ENCODE results near the gene ARHGAP45.

Gene ARHGAP45

DNA sequence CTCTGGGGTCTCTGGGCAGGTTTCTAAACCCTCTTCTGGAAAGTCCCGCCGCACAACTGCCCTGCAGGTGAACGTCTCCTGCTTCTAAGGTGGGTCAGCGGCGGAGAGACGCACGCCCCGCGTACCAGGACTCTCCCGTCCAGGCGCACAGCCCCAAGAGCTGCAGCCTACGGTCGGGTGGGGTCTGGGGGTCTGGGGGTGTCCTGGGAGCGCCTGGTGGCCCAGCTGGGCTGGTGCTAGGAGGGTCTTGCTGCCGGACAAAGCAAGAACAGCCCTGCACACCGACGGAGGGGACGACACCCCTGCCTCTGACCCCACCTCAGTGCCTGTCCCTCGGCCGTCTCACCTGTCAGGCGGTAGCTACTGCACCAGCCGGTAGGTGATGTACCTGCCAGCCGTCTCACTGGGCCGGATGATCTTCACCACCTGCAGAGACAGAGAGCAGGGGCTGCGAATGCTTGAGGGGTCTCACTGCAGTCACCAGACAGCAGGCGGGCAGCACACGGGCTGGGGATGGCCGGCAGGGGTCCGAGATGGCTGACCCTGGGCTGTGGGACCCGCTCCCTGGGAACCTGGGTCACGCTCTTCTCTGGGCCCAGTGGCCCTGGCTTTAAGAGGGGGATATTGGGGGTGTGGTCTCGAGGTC lies 22.3 kb downstream of the ARHGAP45 start:
- DNase-seq, result no peak

DNA sequence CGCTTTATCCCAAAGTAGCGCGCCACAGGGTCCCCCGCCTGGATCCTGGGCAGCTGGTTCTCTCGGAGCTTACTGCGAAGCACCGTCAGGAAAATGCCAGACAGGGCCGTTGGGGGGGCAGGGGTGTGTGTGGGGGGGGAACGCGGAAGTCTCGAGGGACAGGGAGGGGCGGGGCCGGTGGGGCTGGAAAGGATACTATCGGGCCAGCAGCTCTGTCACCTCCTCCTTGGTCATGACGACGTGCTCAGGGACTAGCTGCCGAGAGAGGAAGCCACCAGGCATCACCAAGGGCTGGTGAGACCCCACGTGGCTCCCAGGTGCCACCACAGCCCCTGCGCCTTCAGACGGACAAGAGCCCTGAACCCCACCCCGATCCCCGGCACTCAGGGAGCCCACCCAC lies 22.9 kb downstream of the ARHGAP45 start:
- no peak for DNase-seq

DNA sequence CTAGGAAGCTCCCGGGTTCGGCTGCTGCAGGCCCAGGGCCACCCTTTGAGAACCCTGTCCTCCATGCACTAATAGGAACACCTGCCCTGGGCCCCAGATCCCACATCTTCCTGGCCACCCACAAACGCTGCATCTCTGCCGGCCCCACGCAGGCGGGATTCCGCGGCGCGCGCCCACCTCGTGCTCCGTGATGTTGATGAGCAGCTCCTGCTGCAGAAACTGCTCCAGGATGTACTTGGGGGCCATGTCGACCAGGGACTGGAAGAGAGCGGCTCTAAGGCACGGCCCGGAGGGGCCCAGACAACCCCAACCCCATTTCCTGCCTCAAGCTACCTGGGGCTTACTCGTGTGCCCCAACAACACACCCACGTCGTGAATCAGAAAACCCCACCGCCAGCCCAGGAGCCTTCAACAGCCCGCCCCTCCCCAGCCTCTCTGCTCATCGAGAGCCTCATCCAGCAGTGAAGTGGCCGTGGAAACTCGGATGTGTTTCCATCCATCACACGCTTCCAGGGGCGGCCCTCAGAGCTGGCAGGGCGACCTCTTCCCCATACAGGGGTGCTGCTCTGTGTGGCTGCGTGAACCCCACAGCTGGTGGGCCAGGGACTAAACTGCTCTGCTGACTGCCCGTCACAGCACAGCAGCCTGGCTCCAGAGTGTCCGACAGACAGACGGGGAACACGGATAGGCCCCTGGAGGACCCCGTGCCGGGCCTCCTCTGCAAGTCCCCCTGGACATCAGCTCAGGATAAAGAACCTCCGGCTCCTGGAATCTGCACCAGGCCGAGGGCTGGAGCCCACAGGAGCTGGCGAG lies 24.0 kb downstream of the ARHGAP45 start:
- DNase-seq, result no peak

DNA sequence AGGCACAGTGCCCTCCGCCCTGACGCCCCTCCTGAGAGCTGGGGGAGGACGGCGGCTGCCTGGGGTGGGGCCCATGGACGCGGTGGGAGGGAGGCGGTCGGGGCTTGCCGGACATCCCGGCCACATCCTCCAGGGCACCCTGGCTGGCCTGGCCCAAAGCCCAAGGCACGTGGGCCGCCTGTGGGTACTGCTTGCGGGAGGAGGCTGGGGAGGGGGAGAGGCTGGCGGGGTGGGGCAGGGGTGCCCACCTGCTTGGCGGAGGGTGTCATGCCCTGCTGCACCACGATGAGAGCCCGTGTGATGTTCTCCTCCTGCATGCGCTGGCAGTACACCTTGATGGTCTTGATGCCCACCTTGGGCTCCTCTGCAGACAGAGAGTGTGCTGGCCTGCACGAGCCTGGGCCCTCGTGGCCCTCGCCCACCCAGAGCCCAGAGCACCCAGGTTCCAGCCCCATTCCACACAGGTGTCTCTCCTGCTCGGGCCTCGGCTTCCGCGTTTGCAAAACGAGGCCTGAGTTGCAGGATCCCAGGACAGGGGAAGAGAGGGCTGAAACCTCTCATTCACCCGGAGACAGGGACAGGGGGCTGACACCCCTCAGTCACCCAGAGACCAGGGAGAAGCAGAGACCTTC lies 24.7 kb downstream of the ARHGAP45 start:
- no peak for DNase-seq

DNA sequence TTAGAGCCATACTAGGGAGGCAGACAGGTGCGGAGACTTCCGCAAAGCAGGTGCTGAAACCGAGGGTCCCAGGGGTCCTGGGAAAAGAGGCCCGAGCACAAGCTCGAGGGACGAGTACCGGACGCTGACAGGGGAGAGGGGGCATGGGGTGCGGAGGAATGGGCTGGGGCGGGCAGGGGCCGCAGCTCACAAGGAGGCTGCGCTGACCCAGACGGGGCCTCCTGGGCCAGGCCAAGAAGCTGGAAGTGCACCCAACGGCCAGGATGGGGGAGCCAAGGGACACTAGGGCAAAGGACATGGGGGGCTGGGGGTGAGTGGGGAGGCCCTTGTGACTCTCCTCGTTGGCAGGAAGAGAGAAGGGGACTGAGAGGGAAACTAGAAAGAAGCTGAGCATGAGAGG lies 26.4 kb downstream of the ARHGAP45 start:
- DNase-seq, result no peak

DNA sequence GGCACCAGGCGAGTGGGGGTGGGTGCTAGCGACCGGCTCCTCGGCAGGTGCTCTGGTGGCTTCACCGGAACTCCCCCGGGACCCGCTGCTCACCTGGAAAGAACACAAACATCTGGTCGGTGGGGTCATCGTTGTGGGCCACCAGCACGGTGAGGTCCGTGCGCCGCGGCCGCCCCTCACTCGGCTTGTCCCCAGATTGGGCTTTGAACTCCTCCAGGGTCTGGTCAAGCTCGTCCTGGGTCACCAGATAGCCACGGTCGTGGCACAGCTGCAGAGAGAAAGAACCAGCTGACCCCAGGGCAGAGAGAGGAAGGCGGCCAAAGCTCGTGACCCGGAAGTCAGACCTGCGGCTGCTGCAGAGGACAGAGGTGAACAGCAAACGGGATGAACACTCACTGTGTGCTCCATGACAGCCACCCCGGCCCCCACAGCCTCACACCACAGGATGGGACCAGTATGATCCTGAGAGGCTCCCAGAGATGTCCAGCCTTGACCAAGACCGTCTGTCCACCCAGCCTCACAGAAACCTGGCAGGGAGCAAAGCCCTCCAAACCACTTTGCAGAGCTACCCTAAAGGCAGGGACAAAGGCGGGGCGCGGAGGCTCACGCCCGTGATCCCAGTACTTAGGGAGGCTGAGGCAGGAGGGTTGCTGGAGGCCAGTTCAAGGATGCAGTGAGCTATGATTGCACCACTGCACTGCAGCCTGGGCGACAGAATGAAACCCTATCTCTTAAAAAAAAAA lies 27.0 kb downstream of the ARHGAP45 start:
- DNase-seq, result no peak

GRCh38 chr19:1094655-1094977 lies 27.6 kb downstream of the ARHGAP45 start:
- no peak for DNase-seq

- DNase-seq, result peak; percentile 98 to 99
Measured at GRCh38 chr19:1094978-1095701, 28.2 kb downstream of the ARHGAP45 start, which contains the start of gene POLR2E. TSS of gene POLR2E (minus strand) at chr19:1095375. CDS start at chr19:1095315, 60 bp downstream.

DNA sequence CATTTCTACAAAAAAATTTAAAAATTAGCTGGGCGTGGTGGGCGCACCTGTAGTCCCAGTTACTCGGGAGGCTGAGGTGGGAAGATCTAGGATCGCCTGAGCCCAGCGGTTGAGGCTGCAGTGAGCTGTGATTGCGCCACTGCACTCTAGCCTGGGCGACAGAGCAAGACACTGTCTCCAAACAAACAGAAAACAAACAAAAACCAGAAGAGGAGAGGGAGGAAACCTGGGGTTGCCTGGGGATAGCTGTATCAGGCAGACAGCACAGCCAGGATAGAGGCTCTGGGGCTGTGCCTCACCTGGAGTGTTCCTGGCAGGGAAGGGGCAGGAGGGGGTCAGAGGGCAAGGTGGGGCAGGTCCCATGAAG lies 30.8 kb downstream of the ARHGAP45 start:
- DNase-seq, result no peak

DNA sequence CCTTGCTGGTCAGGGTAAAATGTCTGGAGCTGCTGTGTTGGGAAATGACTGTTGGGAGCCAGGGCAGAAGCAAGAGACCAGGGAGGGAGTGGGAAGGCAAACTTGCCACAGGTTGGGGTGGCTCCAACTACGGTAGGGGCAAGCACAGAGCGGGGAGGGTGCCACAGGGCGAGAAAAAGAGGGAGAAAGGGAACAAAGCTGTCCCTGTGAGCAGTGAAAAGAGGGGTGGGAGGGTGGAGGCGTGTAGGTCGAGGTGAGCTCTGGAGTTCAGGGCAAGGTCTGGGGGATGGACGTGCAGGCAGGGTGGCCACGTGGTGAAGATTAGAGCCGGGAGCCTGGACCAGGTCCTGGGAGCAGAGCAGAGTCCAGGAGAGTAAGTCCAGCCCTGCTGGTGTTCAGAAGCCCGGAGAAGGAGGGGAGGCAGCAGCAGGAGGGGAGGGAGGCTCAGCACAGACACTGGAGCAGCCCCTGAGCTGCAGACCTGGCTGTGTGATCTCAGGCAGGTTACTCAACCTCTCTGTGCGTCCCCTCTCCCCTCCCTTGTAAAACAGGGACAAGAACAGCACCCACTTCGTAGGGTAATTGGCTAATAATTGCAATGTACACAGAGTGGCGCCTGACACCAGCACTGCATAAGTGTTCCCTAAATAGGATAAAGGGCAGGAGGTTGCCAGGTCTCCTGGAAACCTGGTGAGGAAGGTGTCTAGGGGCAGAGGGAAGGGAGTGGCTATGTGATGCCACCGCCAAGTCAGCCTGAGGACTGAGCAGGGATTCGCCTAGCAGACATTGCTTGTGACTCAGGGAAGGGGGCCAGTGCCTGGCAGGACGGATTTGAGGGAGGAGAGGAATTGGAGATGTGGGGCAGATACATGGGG lies 31.4 kb downstream of the ARHGAP45 start:
- DNase-seq, result no peak

GRCh38 chr19:1101337-1101698 lies 34.4 kb downstream of the ARHGAP45 start:
- no peak for DNase-seq

DNA sequence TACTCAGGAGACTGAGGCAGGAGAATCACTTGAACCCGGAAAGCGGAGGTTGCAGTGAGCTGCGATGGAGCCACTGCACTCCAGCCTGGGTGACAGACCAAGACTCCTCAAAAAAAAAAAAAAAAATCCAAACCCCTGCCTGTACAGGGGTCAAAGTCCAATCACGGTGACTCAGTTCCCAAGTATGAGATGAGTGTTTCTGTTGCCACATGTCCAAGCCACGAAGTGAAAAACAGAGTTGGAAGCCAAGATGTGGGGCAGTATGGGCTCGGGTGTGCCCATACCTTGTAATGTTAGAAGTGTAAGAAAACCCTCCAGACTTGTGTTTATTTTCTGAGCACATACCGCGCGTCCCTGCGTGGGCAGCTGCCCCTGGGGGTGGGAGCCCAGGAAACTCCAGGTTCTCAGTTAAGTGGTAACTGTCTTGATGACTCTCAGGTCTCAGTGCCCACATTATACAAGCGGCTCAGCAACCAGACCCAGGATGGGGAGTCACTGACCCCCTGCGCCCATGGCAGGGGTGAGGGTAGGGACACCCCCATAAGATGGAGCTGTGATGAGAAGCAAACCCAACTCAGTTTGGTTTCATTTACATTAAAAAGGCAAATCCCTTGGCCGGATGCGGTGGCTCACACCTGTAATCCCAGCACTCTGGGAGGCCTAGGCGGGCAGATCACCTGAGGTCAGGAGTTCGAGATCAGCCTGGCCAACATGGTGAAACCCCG lies 35.6 kb downstream of the ARHGAP45 start:
- DNase-seq, result no peak

DNA sequence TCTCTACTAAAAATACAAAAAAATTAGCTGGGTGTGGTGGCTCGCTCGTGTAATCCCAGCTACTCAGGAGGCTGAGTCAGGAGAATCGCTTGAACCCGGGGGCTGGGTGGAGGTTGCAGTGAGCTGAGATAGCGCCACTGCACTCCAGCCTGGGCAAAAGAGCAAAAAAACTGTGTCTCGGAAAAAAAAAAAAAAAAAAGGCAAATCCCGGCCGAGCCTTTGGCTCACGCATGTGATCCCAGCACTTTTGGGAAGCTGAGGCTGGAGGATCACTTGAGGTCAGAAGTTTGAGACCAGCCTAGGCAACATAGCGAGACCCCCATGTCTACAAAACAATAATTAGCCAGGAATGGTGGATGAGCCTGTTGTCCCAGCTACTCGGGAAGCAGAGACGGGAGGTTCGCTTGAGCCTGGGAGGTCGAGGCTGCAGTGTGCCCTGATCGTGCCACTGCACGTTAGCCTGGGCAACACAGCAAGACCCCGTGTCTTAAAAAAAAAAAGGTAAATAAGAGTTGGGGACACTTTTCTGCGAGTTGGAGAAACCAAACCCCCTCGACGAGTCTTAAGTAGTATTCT lies 36.3 kb downstream of the ARHGAP45 start:
- no peak for DNase-seq

DNA sequence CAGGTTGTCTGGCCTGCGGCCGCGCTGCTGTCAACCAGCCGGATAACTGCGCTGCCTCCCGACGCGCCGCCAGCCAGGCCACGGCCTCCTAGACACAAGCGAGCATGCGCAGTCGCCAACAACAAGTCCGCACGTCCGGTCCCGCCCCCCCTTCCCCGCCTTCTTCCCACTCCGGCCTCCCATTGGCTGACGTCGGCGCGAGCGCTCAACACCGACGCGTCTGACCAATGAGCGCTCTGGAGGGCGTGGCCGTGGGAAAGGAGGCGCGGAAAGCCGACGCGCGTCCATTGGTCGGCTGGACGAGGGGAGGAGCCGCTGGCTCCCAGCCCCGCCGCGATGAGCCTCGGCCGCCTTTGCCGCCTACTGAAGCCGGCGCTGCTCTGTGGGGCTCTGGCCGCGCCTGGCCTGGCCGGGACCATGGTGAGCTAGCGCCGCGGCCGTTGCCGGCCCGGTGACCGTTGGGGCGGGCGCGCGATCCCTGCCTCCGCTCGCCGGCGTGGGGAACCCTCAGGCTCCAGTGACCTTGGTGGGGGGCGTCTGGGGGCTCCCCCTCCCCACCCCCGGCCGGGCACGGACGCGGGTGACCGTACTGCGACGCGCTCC lies 36.8 kb downstream of the ARHGAP45 start, which contains the start of gene GPX4:
Gene GPX4 (plus strand): TSS at position 287 of the 603 bp plus-strand sequence. CDS start 50 bp downstream, at position 337.
- DNase-seq, result peak; percentile 96 to 98

DNA sequence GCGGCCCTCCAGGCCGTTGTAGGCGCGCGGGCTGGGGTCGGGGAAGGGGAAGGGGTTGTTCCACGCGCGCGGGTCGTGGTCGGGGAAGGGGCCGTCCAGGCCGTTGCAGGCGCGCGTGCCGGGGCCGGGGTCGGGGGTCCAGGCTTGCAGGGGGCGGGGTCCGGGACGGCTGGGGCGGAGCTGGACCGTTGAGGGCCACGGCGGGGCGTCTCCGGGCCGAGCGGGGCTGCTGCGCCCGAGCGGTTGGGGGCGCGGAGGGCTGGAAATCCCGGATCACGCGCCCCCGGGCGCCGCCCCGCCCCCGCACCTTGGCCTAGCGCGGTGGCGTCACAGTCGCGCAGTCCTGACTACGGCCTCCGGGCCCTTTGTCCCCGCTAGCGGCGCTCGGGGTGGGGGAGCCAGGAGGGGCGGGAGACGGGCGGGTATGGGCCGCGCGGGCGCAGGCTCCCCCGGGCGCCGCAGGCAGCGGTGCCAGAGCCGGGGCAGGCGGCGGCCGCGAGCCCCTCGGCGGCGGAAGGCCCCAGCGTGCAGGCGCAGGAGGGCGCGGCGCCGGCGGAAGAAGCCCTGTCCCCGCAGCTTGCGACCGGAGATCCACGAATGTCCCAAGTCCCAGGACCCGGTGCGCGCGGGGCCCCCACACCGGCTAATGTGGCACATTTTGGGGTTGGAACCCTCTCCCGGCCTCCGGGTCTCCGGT lies 37.5 kb downstream of the ARHGAP45 start:
- DNase-seq, result peak; percentile 41 to 54

DNA sequence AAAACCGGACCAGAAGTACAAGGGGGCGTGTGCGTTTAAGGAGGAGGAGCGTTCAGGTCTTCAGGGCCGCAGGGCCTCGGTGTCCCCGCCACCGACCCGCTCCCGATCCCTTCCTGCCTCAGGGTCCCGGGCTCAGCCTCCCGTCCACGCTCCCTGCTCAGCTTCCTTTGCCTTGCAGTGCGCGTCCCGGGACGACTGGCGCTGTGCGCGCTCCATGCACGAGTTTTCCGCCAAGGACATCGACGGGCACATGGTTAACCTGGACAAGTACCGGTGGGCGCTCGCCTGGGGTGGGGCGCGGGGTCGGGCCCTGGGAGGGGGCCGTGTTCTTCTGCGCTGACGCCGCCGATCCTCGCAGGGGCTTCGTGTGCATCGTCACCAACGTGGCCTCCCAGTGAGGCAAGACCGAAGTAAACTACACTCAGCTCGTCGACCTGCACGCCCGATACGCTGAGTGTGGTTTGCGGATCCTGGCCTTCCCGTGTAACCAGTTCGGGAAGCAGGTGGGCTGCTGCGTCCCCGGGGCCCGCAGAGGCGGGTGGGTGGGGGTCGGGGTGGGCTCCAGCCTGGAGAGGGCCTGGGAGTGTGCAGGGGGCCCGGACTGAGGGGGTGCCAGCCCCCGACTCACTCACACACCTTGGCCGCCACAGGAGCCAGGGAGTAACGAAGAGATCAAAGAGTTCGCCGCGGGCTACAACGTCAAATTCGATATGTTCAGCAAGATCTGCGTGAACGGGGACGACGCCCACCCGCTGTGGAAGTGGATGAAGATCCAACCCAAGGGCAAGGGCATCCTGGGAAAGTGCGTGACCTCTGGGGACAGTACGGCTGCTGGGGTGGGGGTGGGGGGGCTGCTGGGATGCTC lies 38.3 kb downstream of the ARHGAP45 start:
- DNase-seq, result no peak

GRCh38 chr19:1105873-1106840 lies 39.2 kb downstream of the ARHGAP45 start:
- no peak for DNase-seq

Measured in hippocampal formation (tissue), 2 donors.